GM19463 (cell line): ENCODE results near the gene EIF4EBP2.

Source experiments
- ATAC-seq: cut with Tn5 transposase; IDR thresholded peaks from one replicate; pipeline ENCODE4 v1.9.1; 2021; ENCODE audit warnings: mild to moderate bottlenecking, moderate library complexity; ENCODE audit not compliant: unreplicated experiment

The EIF4EBP2 gene, protein sequence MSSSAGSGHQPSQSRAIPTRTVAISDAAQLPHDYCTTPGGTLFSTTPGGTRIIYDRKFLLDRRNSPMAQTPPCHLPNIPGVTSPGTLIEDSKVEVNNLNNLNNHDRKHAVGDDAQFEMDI

GRCh38 chr10:70404036-70404786, at the start of gene EIF4EBP2:
TSS of gene EIF4EBP2 (plus strand) at chr10:70404145. CDS start at chr10:70404402, 257 bp downstream.
- ATAC-seq: peak; percentile 77

DNA sequence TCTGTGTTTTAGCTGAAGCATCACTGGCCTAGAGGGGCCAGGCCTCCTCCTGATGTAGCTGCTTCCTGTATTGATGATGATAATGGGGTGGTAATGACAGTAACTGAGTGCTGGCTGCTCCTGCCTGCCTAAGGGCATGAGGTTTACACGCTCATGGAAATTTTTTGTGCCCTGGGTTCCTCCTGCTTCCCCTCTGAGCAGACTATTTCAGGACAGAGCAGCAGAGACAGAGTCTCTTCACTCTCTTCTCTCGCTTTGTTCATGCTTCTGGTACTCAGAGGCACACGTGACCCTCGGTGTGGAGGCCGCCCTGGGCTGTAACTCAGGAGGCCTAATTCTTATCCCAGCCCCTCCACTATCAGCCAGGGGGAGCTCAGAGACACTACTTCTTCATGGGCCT, 49.4 kb upstream of the EIF4EBP2 start:
- ATAC-seq: no peak

- ATAC-seq: peak; percentile 59
Measured at GRCh38 chr10:70355051-70356021, 48.6 kb upstream of the EIF4EBP2 start.

DNA sequence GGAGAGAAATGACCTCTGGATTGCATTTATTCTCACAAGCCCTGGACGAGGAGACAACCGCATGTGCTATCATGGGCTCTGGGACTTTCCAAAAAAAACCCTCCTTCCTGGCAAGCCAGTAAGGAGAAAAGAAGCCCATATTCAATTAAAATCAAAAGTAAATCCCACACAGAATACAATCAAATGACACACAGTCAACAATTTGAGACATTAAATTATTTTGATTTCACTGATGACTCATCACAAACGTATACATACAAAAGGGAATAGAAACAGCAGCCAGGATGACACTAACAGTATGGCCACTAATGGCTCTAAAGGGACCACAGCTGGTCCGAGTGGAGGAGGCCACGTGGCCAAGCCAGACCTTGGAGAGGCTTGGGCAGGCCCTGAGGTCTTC, 46.4 kb upstream of the EIF4EBP2 start:
- no peak for ATAC-seq

DNA sequence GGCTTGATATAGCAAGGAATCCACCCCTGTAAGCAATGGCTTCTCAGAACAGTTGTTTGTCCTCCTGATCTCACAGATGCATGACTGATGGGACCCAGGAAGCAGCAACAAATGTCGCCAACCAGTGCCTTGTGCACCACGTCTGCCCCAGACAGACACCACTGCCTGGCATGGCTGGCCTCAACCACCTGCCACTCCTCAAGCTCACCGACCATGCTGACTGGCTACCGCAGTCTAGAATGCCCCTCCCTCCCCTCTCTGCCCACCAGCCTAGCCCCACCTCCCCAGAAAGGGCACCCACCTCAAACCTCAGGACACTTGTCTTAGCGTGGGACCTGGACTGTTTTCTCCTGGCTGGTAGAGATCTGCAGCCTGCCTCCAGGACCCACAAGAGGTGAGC, 45.5 kb upstream of the EIF4EBP2 start:
- no peak for ATAC-seq

DNA sequence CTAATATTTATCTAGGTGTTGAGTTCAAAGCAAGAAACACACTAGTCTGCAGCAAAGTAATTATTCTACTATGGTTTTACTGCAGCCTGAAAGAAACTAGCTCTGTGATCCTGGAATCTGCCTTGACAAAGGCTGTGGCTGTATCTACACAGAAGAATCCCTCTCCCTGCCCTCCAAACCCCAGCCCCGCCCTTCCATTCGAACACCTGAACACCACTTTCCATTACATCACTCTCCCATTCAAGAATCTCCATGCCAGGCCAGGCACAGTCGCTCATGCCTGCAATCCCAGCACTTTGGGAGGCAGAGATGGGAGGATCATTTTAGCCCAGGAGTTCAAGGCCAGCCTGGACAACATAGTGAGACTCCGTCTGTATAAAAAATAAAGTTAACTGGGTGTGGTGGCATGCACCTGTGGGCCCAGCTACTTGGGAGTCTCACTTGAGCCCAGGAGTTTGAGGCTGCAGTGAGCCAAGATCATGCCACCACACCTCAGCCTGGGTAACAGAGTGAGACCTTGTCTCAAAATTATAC, 44.9 kb upstream of the EIF4EBP2 start:
- ATAC-seq: no peak

DNA sequence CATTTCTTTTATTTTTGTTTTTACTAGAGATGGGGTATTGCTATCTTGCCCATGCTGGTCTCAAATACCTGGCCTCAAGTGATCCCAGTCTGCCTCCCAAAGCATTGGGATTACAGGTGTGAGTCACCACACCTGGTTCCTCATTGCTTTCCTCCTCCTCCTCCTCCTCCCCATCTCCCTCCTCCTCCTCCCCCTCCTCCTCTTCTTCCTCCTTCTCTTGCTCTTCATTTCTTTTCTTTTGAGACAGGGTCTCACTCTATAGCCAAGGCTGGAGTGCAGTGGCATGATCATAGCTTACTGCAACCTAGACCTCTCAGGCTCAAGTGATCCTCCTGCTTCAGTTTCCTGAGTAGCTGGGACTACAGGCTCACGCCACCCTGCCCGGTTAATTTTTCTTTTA, 43.7 kb upstream of the EIF4EBP2 start:
- ATAC-seq: no peak

- no peak for ATAC-seq
Measured at GRCh38 chr10:70362328-70362727, 41.6 kb upstream of the EIF4EBP2 start.

DNA sequence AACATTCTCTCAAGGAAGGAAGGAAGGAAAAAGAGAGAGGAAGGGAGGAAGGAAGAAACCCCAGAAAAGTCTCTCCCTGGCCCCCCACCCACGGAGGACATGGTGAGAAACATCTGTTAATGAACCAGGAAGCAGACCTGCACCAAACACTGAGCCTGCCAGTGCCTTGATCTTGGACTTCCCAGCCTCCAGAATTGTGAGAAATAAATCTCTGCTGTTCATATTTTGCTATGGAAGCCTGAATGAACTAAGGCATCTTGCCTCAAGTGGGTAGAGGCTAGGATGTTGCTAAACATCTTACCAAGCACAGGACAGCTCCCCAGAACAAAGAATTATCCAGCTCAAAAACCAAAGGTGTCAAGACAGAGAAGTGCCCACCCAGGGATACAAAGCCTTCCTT, 40.7 kb upstream of the EIF4EBP2 start:
- no peak for ATAC-seq

GRCh38 chr10:70363971-70364771, 39.8 kb upstream of the EIF4EBP2 start:
- peak; percentile 91 for ATAC-seq

DNA sequence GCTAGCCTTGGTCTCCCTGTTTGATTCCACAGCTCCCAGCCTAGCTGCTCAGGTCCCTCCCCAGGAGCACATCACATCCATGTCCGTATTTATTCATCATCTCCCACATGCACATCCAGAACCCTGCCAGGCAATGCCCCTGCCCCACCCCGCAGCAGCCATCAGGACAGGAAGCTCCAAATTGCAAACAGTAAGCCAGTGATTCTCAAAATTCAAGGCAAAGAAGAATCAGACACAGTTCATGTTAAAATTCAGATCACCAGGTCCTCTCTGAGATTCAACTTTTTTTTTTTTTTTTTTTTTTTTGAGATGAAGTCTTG, 39.2 kb upstream of the EIF4EBP2 start:
- no peak for ATAC-seq

DNA sequence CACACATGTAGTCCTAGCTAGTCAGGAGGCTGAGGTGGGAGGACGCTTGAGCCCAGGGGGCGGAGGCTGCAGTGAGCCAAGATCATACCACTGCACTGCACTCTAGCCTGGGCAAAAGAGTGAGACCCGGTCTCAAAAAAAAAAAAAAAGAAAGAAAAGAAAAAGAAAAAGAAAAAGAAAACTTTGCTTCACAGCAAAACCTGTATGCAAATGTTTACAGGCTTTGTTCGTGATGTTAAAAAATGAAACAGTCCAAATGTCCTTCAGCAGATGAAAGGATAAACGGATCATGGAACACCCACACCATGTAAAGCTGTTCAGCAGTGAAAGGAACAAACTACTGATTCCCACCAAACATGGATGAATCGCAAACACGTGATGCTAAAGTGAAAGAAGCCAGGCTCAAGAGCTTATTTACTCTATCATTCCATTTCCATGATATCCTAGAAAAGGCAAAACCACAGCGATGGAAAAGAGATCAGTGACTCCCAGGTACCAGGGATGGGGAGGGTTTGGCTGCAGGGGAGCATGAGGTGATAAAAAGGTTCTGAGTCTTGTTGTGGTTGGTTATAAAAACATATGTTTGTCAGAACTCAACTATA, 36.6 kb upstream of the EIF4EBP2 start:
- ATAC-seq: no peak

GRCh38 chr10:70368774-70369482, 35.0 kb upstream of the EIF4EBP2 start:
- no peak for ATAC-seq

- no peak for ATAC-seq
Measured at GRCh38 chr10:70369498-70370018, 34.4 kb upstream of the EIF4EBP2 start.

DNA sequence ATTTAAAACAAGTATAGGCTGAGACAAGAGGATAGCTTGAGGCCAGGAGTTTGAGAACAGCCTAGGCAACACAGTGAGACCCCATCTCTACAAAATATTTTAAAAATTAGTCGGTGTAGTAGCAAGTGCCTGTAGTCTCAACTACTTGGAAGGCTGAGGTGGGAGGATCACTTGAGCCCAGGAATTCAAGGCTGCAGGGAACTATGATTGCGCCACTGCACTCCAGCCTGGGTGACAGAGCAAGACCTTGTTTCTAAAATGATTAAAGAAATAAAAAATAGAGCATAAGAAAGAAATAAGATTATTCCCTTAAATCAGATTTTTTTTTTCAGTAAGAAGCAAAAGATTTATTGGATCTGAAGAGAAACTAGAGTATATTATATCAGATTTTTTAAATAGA, 33.2 kb upstream of the EIF4EBP2 start:
- no peak for ATAC-seq

DNA sequence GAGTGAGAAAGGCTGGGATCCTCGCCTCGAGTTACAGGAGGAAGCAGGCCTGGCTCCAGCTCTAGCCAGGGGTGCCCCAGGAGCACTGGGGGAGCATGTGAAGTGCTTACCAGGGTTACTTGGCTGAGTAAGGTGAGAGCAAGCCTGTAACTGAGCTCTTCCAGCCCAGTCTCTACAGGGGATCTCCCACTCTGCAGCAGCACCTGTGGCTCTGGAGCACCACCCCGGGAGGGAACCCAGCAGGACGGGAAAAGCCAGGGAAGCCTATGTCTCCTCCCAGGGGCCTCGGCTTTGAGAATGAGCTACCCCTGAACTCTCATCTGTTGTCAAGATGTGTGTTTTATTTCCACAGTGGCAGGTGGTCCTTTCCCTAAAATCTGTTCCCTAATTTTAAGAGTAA, 32.1 kb upstream of the EIF4EBP2 start:
- ATAC-seq: no peak

DNA sequence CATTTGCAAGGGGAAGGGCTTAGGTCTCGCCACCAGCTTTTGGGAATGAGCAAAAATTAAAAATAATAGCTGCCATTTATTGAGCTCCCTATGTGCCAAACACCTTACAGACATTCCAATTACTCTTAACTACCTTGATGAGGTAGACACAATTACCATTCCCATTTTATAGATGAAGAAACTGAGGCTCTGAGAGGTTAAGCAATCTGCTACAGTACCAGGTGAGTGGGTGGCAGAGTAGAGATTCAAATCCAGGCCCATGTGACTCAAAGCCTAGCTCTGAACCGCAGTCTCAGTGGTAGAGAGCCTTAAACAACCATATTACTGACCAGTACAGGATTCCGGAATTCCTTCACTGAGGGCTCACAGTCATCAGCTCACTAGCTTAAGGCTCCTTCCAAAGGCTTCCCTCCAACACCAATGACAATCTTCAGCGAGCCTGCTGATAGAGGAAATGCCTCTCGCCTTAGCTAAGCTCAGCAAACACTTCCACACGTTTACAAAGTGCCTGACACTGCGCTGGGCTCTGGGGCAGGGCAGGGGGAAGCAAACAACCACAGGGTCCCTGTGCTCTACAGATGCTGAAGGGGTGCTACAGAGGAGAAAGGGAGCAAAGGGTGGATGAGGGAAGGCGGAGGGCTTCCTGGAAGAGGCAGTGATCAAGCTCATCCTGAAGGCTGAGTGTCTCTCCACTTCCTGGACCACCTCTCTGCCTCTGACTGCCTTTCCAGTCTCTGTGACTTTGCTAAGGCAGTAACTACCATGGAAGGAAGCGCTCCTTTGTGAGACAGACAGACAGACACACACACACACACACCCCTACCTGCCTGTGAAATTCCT, 28.9 kb upstream of the EIF4EBP2 start:
- ATAC-seq: no peak
